OCI-LY1 (cell line): ENCODE measurements around the gene TOR2A.
"Not testable (repeated sequence)": the region's sequence is repeated elsewhere in the genome, so short reads cannot be mapped to it uniquely, and the experiment has no call there.

Source experiments
- H2AFZ ChIP-seq: fragments of 200-600 bp; sonication (generic), shearing (Covaris generic); 2 replicates; pipeline ENCODE4 v1.6.0; 2014; ENCODE audit warnings: antibody characterized with exemption, mild to moderate bottlenecking, low read length
- H3F3A ChIP-seq: fragments of 200-600 bp; sonication (generic), shearing (Covaris generic); 2 replicates; pipeline ENCODE4 v1.6.0; 2014; ENCODE audit warnings: mild to moderate bottlenecking, antibody characterized with exemption, low read length, moderate library complexity; ENCODE audit not compliant: insufficient read depth
- H3K27ac ChIP-seq: fragments of 200-600 bp; sonication (generic); 2 replicates; pipeline ENCODE4 v1.5.1; 2014; ENCODE audit warnings: low read length, mixed run types, mild to moderate bottlenecking, low read depth; ENCODE audit not compliant: poor library complexity, severe bottlenecking
- H3K27me3 ChIP-seq: fragments of 200-600 bp; sonication (generic); 2 replicates; pipeline ENCODE4 v1.6.0; 2014; ENCODE audit warnings: antibody characterized with exemption, mild to moderate bottlenecking, low read length, moderate library complexity; ENCODE audit not compliant: insufficient read depth
- H3K36me3 ChIP-seq: fragments of 200-600 bp; sonication (generic); 2 replicates; pipeline ENCODE4 v1.6.1; 2014; ENCODE audit warnings: mild to moderate bottlenecking, antibody characterized with exemption, low read length, moderate library complexity, mixed read lengths; ENCODE audit not compliant: insufficient read depth
- H3K4me1 ChIP-seq: fragments of 200-600 bp; sonication (generic); 2 replicates; pipeline ENCODE4 v1.5.1; 2014; ENCODE audit warnings: mild to moderate bottlenecking, low read length, moderate library complexity; ENCODE audit not compliant: insufficient read depth, severe bottlenecking
- H3K4me2 ChIP-seq: fragments of 200-600 bp; sonication (generic), shearing (Covaris generic); 2 replicates; pipeline ENCODE4 v1.6.1; 2014; ENCODE audit warnings: low read length
- H3K4me3 ChIP-seq: fragments of 200-600 bp; sonication (generic); 2 replicates; pipeline ENCODE4 v1.5.1; 2014; ENCODE audit warnings: low read length, low read depth, mild to moderate bottlenecking, mixed read lengths; ENCODE audit not compliant: poor library complexity, severe bottlenecking
- H3K79me2 ChIP-seq: fragments of 200-600 bp; shearing (Covaris generic); 2 replicates; pipeline ENCODE4 v1.6.1; 2016; ENCODE audit warnings: mixed run types, low read length, mixed read lengths; ENCODE audit not compliant: insufficient read depth
- H3K9ac ChIP-seq: fragments of 200-600 bp; sonication (generic), shearing (Covaris generic); 2 replicates; pipeline ENCODE4 v1.6.1; 2014; ENCODE audit warnings: mild to moderate bottlenecking, low read length, mixed read lengths
- H3K9me2 ChIP-seq: fragments of 200-600 bp; sonication (generic), shearing (Covaris generic); 2 replicates; pipeline ENCODE4 v1.6.1; 2014; ENCODE audit warnings: low read depth, mild to moderate bottlenecking, low read length, mixed read lengths
- H3K9me3 ChIP-seq: fragments of 200-600 bp; shearing (Covaris generic); 2 replicates; pipeline ENCODE4 v1.6.1; 2014; ENCODE audit warnings: low read length, mixed read lengths
- H4K20me1 ChIP-seq: fragments of 200-600 bp; sonication (generic), shearing (Covaris generic); 2 replicates; pipeline ENCODE4 v1.6.0; 2016; ENCODE audit warnings: mild to moderate bottlenecking, low read length; ENCODE audit not compliant: insufficient read depth
- EZH2 ChIP-seq: fragments of 200-600 bp; sonication (generic), shearing (Covaris generic); IDR thresholded peaks from 2 replicates; pipeline ENCODE4 v1.8.0; 2017; ENCODE audit warnings: borderline replicate concordance, mixed run types, mild to moderate bottlenecking, antibody characterized with exemption, low read length, moderate library complexity, mixed read lengths
- TF ChIP-seq, protein P1 (sequence below): fragments of 200-600 bp; sonication (generic), shearing (Covaris generic); IDR thresholded peaks from 2 replicates; pipeline ENCODE4 v1.5.1; 2017; ENCODE audit warnings: mild to moderate bottlenecking, antibody characterized with exemption, low read length, moderate library complexity, mixed read lengths

Gene TOR2A

DNA sequence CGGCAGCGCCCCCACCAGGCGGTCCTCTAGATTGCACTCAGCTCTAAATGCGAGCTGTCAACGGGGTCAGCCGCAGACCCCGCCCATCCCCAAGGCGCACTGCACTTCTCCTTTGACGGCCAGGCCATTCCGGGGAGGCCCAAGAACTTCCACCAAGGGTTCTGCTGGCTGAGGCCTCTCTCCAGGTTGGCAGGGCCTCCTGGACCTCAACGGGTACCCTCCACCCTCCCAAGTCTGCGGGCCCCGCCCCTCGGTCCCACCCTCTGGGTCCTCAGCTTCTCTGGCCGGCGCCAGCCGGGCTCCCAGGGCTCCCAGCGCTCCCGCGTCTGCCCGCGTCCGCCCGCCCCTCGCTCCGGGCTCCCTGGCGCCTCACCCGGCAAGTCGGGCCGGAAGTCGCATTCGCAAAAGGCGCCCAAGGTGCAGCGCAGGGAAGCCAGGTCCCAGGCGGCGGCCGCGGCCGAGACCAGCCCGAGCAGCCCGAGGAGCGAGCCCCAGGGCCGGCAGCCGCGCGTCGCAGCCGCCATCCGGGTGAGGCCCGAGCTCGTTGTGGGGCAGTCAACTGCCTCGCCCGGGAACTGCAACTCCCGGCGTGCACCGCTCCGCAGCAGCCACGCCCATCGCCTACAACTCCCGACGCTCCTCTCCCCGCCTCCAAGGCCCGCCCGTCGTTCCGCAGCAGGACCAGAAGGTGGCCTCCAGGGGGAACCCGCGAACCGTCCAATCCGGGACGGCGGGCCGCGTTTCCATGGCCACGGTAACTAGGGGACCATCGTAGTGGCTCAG is at the start of gene TOR2A:
TOR2A (minus strand) TSS at position 548 of the 783 bp plus-strand sequence; CDS start at position 524, 24 bp downstream.
- TF ChIP-seq, protein P1, sequence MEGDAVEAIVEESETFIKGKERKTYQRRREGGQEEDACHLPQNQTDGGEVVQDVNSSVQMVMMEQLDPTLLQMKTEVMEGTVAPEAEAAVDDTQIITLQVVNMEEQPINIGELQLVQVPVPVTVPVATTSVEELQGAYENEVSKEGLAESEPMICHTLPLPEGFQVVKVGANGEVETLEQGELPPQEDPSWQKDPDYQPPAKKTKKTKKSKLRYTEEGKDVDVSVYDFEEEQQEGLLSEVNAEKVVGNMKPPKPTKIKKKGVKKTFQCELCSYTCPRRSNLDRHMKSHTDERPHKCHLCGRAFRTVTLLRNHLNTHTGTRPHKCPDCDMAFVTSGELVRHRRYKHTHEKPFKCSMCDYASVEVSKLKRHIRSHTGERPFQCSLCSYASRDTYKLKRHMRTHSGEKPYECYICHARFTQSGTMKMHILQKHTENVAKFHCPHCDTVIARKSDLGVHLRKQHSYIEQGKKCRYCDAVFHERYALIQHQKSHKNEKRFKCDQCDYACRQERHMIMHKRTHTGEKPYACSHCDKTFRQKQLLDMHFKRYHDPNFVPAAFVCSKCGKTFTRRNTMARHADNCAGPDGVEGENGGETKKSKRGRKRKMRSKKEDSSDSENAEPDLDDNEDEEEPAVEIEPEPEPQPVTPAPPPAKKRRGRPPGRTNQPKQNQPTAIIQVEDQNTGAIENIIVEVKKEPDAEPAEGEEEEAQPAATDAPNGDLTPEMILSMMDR: peak; percentile 97
- no peak for TF ChIP-seq EZH2
- H3K27ac ChIP-seq: no peak within 1 kb of the TSS
- no peaks in the 10 kb centered on the region for H3K9me2 ChIP-seq
- H3K27me3 ChIP-seq: no peaks in the 10 kb centered on the region
- H3K4me1 ChIP-seq: peaks cover 16% of the 10 kb centered on the region
- no peaks in the 10 kb centered on the region for H3F3A ChIP-seq
- H3K9me3 ChIP-seq: no peaks in the 10 kb centered on the region
- H3K9ac ChIP-seq: peak within 1 kb of the TSS; percentile 65
- peak within 1 kb of the TSS; percentile 79 for H3K4me2 ChIP-seq
- peaks cover 13% of the 10 kb centered on the region; the same call in 1 of the 2 replicates for H3K36me3 ChIP-seq
- no peaks in the 10 kb centered on the region for H4K20me1 ChIP-seq
- H3K79me2 ChIP-seq: no peaks in the 10 kb centered on the region
- H3K4me3 ChIP-seq: peak within 1 kb of the TSS; percentile 70
- H2AFZ ChIP-seq: no peak within 1 kb of the TSS

DNA sequence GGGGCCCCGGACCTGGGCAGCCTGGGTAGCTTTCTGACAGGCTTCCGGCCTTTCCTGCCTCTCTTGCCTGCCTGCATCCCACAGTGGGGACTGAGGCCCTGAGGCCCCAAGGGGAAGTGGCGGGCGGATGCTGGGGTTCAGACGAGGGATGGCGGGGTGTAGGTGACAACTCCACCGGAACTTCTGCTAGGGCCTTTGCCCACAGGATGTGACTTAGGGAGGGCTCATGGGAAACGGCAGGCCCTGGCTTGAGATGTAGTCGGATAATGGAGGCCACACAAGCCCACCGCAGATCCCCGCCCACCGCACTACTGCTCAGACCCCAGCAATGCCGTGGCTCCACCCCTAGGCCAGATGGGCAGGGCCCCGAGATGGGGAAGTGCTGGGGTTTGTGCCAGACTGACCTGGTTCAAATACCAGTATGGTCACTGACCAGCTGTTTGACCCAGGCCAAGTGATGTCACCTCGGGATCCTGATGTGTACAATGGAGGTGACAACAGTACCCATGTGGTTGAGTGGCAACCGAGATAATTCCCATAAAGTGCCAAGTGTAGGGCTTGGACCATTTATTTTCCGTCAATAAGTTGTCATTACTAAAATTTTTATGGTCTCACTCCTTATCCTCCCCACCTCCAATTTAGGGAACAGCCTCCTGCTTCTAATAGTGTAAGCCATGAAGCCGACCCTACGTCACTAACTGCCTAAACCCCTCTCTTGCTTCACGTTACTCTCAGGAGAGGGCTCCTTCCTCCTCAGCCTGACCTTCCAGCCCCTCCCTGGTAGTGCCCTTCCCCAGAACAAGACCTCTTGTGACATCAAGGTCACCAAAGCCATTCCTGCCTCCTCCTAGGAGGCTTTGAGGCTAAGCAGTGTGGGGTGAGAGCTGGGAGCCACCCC is 48.3 kb upstream of the TOR2A start:
- Histone ChIP-seq H3K9me3 (no peaks in the 10 kb centered on the region), H3K4me1 (peaks cover 63% of the 10 kb centered on the region), H2AFZ (no peak overlapping the region), H4K20me1 (no peaks in the 10 kb centered on the region), H3K79me2 (peaks cover 10% of the 10 kb centered on the region; the same call in 1 of the 2 replicates), H3K27me3 (no peaks in the 10 kb centered on the region), H3K9ac (peak overlapping the region; percentile 25; the same call in 1 of the 2 replicates), H3K9me2 (no peaks in the 10 kb centered on the region), H3K4me3 (peak overlapping the region; percentile 2), H3F3A (0 out of 2 replicates have a peak, but pooled peaks cover 4% of the 10 kb centered on the region), H3K27ac (peak overlapping the region; percentile 85), H3K36me3 (peaks cover 24% of the 10 kb centered on the region), H3K4me2 (peak overlapping the region; percentile 72; the same call in 1 of the 2 replicates)
- no peak for TF ChIP-seq EZH2
- TF ChIP-seq, protein P1: no peak

DNA sequence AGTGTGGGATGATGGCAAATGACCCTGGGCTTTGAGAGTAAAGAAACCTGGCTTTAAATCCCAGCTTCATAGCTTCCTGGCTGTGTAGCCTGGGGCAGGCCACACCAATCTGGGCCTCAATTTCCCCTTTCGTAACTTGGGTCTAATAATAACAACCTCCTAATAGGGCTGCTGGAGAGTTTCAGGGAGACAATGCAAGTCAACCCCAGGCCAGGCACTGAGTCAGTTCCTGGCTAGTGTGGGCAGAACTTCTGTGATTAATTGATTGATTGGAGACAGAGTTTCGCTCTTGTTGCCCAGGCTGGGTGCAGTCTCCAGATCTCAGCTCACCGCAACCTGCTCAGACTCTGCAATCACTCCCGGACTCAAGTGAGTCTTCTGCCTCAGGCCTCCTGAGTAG is 46.7 kb upstream of the TOR2A start:
- no peaks in the 10 kb centered on the region for H4K20me1 ChIP-seq
- peaks cover 9% of the 10 kb centered on the region; the same call in 1 of the 2 replicates for H3K36me3 ChIP-seq
- no peaks in the 10 kb centered on the region for H3K27me3 ChIP-seq
- peaks cover 65% of the 10 kb centered on the region for H3K4me1 ChIP-seq
- H3K9me2 ChIP-seq: no peaks in the 10 kb centered on the region
- no peaks in the 10 kb centered on the region for H3K9me3 ChIP-seq
- no peak overlapping the region for H2AFZ ChIP-seq
- H3K4me3 ChIP-seq: no peak overlapping the region
- no peak overlapping the region for H3K4me2 ChIP-seq
- H3K79me2 ChIP-seq: peaks cover 3% of the 10 kb centered on the region; the same call in 1 of the 2 replicates
- peak overlapping the region; percentile 95 for H3K27ac ChIP-seq
- H3F3A ChIP-seq: 0 out of 2 replicates have a peak, but pooled peaks cover 4% of the 10 kb centered on the region
- no peak for TF ChIP-seq EZH2
- TF ChIP-seq, protein P1: no peak
- no peak overlapping the region for H3K9ac ChIP-seq

DNA sequence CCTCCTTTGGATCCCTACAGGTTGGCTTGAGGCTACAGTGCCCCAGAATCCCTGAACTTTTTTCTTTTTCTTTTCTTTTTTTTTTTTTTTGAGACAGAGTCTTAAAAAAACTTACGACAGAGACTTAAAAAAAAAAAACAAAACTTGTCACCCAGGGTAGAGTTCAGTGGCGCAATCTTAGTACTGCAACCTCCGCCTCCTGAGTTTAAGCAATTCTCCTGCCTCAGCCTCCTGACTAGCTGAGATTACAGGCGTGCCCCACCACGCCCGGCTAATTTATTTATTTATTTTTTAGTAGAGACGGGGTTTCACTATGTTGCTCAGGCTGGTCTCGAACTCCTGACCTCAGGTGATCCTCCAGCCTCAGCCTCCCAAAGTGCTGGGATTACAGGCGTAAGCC is 45.8 kb upstream of the TOR2A start:
- H3K9me2 ChIP-seq, H3K36me3 ChIP-seq, H2AFZ ChIP-seq, H4K20me1 ChIP-seq, H3K4me2 ChIP-seq, H3F3A ChIP-seq, H3K9ac ChIP-seq, H3K27me3 ChIP-seq, H3K4me3 ChIP-seq, H3K9me3 ChIP-seq, H3K79me2 ChIP-seq: not testable (repeated sequence)
- H3K4me1 ChIP-seq: peaks cover 69% of the 10 kb centered on the region
- H3K27ac ChIP-seq: peak overlapping the region; percentile 95
